ENCODE measurements around the gene EXOC6B.

The EXOC6B gene

DNA sequence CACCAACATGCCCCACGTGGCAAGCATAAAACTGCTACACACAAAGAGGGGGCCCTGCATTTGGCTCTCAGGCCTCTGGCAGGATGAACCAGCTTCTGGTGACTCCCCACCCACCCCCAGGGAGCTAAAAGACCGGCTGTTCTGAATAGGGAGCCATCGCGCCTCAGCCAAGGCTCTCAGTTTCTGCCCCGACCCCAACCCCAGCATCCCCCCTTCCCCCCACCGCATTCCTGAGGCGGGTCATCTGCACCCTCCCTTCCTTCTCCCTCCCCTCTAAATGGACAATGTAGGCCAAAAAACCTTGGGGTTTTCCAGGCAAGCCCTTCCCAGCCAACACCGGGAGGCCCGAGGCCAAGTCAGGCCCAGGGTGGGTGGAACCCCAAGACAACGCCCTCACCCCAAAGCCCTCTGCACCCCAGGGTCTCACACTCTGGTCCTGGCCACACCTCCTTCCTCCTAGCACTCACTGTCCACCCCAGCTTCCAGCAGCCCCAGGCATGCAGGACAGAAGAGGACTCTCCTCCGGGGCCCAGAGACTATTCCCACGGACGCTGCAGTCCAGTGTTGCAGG, 683.9 kb downstream of the EXOC6B start:
- no peak for DNase-seq

DNA sequence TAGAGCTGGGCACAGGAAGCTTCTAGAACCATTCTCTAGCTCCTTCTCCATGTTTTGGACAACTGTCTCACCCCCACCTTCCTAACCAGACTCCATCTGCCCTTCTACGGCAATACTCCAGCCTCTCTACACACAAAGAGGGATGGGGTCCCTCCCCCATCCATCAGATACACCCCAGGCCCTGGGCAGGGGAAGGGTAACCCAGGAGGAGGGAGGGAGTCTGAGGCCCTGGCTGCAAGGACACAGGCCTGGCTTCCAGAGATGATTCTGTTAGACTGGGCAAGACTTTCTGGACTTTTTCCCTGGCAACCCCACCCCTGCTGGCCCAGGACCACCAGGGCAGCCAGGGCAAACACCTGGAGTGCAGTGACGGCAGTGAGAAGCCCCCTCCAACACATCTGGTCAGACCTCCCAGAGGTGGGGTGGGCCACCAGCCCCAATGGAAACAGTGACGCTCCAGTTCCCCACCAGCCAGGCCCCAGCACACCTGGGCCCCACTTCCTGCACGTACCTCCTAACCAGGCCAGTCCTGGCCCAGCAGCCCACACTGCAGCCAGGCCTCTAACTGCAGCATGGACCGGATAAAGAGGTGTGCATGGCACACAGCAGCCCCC, 684.7 kb downstream of the EXOC6B start:
- no peak for DNase-seq

DNA sequence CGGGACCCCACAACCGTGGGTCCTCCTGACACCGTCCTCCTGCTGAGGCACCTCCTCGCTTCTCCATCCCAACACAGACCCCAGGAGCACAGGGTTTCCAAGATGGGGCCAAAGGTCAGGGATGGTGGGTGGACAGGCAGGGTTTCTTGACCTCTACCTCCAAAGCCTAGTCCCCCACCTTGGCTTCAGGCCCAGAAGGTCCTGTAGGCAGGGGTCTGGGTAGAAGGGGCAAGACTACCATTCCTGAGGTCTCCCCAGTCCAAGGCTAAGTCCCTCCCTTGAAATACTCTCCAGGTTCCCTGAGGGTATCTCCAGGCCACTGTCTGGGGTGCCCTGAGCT, 685.2 kb downstream of the EXOC6B start:
- no peak for DNase-seq

DNA sequence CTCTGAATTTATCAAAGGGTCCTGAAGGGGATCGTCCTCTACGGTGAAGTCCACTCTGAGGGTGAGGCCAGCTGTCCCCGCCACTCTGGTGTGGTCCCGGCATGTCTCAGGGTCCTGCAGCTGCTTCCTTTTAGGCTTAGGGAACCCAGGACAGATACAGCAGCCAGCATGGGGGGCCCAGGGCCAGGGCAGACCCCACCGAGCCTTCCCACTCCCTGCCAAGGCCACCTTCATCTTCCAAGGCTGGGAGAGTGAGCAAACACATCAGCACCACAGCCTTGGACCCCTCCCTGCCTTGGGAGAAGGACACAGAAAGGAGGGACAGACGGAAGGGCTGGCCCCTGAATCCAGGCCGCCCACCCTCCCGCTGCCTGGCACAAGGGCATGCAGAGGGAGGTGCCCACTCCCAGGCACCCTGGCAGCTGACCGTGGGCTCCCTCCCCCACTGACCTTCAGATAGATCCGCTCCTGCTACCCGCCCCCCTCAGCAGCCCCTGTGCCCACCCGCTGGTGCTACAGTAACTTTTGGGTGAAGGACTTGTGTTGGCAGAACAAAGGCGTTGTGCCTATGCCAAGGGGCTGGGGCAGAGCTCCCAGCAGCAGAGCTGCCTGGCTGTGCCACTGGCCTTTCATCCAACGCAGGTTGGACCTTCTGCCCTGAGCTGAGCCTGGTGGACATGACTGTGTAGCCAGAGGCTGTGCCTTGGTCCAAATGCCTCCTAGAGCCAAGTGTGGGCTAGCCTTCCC, 685.8 kb downstream of the EXOC6B start:
- DNase-seq = no peak

DNA sequence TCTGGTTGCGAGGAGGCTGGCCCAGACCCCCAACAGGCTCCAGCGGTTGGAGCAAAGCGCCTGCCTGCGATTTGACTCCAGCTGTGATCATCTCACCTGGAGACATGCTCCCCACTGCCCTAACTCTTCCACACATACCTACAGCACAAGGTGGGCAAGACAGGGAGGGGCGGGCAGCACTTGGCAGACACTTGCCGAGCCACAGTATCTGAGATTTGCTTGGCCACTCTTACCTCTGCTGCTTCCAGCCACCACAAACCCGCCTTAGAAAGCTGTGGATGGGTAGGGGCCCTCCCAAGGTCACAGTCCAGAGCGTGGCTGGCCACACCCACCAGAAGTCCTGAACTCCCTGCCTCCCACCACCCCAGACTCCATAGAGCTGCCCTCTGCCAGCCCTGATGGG, 686.4 kb downstream of the EXOC6B start:
- DNase-seq = no peak

DNA sequence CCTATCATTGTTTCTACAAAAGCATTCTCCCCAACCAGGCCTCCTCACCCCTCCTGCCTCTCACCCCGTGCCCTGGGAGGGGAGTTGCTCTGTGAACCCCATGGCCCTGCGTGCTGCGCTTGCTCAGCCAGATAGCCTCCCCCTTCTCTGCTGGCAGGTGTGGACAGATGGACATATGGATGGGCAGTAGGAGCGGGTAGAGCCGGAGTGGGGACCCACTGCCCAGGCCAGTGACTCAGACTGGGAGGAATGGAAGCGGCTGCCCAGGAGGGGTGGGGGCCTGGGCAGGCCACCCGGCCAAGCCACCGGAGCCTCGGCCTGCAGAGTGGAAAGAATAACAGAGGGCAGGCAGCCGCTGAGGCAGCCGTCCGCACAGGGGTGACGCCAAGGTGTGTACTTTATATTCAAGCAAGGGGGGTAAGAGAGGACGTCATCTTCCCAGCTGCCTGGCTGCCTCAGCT, 686.9 kb downstream of the EXOC6B start:
- DNase-seq = no peak

DNA sequence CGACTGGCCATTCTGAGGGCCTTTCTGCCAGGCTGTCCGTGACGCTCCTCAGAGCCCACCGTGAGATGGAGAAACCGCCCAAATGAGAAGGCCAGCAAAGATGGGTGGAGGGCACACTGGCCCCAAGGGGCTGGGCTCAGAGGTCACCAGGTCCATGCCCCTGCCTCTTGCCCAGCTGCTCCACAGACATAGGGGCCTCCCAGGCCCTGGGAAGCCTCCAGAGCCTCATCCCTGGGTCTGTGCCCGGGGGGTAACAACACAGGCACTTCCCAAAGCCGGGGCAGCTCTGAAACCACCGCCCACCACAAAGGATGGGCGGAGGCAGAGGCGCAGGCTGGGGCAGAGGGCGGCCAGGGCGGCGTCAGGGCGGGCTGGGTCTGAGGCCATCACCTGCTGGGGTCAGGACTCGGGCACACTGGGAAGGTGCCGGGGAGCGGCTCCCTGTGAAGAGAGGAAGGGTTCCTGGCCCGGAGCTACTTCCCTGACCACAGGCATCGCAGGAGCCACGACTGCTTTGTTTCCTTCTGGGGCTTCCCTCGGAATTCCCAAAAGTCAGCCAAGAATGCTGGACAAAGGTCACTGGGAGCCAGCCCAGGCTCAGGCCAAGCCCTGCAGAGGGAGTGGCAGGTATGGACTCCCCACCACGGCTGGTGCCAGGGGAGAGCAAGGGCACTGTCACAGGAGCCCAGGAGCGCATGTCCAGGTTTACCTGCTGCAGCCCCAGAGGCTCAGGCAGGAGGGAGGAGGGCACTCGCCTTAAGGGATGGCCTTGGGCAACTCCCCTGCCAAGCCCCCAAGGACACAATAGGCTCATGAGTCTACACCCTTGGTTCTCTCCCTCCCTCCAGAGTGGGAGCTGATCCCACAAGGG, 687.6 kb downstream of the EXOC6B start:
- no peak for DNase-seq

DNA sequence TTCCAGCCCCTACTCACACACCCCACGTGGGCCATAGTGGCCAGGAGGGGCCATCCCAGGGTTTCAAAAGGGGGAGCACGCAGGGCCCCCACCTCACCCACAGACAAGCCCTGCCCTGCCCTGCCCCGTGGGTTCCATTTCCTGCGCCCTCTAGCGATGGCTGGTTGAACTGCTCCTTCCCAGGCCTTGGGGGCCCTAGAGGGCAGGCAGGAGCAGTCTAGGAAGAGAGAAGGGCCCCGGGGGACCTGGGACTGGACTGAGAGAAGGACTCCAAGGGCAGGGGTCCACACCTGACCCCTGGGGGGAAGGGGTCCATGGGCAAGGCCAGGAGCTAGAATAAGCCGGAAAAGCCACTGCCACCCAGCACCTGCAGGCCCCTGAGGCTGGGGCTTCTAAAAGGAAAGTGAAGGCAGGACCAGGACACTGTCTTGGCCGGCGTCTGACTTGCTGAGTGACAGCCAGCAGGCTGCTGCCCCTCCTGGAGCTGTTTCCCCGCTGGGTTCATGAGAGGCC, 688.3 kb downstream of the EXOC6B start:
- DNase-seq = peak; percentile 51 to 53

DNA sequence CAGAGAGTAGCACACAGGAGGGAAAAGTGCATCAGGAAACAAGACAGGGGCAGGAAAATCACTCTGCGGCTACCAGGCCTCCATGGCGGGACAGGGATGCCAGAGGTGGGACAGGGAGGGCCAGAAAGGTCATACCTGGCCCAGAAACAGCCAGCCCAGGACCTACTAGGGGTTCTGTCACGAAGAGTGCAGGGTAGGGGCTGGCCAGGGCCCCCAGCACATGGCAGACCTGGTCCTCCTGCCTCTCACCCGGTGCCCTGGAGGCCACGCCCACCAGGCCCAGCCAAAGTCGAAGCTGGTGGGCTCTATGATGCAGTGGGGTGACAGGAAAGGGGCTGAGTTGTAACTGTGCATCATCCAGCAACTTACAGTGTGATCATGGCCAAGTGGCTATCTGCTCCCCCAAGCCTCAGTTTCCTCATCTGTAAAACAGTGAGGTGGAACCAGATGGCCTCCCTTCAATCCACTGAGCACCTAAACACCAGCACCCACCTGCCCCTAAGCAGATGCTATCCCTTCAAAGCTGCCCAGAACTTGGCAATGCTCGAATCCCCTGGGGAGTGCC, 688.8 kb downstream of the EXOC6B start:
- no peak for DNase-seq

DNA sequence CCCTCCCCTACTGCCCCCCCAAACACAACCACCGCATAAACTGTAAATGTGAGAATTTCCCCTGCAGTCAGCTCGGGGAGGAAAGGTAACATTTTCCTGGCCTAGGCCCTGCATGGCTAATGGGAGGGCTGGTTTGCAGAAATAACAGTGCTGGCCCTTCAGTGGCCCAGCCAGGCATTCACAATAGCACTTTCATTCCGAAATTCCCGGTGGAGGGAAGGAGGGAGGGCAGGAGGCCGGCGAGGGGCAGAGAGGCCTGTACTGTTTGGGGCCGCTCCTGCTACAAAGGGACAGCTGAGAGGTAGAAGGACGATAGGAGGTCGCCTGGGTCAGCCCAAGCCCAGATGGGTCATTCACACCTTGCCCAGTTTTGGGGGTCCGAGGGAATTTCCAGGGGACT, 689.5 kb downstream of the EXOC6B start:
- DNase-seq = no peak

DNA sequence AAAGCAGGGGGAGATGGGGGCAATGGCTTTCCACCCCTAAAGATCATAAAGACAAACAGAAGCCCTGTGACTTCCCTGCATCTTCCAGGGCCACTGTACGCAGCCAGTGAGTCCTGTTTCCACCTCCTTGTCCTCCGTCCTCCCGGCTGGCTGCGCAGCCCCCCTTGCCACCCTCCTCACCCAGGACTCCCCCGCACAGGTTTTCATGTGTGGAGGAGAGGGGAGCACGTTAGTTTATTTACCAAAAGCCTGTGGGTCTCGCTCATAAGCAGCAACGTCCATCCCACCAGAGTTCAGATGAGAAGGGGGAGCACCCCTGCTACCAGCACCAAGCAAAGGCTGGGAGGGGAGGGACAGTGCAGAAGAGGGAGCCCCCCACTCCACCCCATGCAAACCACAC, 689.9 kb downstream of the EXOC6B start:
- DNase-seq = no peak

DNA sequence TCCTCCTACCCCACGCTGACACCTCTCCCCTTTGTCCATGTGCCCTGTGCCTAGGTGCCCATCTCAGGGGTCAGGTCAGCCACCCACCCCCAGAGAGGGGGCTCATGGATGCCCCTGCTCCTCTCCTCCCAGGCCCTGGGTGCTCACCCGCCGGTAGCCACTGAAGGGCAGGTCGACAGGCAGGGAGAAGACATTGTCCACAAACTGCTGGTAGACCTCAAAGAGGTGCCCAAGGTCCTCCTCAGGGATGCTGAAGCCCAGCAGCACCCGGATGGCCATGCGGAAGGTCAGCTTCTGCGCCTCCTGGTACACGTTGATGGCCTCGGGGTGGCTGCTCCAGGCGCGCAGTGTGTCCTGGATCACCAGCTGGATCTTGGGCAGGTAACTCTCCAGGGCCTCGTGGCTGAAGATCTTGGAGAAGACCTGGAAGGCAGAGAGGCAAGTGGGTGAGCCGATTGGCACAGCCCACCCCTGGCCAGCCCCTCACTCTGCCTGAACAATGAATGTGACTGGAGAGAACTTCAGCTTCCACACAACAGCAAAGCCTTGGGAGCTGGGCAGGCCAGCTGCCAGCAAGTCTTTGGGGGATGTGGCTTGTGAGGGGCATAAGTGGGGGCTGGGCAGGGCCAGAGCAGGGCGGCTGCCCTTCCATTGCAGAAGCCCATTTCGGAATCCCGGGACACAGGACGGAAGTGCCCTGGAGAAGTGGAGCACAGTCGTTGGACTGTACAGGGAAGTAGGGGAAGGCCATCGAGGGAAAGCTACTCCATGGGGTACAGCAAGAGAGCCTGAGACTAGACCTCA, 690.6 kb downstream of the EXOC6B start:
- DNase-seq = no peak

DNA sequence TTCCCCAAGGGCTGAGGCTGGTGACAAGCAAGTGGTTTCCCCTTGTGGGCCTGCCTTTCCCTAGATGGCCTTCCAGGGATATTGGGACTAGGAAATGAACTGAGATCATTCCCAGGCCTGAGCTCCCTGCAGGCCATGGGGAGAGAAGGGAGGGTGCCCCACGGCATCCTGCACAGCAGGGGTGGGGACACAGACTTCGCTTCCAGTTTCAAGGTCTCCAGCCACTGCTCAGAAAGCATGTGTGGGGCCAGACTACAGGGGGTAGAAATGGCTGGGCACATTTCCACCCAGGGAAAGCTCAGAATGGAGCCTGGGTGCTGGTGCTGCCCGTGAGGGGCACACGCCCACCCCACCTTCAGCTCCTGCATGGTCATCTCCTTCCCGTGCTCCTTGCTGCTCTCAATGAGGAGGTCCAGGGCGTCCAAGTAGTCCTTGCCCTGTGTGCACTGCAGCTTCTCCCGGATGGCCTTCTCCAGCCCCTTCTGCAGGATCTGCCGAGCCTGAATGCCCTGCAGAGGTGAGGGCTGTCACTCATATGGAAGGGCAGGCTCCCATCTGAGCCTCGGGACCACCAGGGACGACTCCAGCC, 691.3 kb downstream of the EXOC6B start:
- no peak for DNase-seq

DNA sequence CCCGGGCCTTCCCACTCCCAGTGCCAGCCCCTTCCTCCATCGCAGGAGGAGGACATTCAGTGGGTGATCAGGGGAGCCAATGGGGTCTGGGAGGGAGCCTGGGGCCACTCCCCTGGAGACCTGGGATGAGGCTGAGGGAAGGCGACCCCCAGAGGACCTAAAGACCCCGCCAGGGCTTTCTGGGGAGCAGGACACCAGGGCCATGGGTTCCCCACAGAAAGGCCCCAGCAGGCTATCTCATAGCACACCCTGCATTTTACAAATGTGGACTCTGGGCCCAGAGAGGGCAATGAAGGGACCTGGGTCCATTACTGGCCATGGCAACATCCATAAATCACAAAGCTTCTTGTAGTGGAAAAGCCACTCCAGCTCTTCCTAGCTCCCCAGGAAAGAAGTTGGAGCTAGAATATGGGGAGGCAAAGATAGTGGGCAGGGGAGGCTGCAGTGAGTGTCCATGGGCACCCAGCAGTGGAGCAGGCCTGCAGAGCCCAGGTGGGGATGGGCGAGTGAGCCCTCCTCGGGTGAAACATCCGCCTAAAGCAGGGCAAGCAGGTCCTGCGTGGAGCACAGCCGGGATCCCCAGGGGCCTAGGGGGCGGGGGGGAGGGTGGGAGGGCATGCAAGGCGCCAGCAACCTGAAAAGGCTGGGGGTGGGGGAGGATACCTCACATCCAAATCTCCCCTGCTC, 692.0 kb downstream of the EXOC6B start:
- no peak for DNase-seq

DNA sequence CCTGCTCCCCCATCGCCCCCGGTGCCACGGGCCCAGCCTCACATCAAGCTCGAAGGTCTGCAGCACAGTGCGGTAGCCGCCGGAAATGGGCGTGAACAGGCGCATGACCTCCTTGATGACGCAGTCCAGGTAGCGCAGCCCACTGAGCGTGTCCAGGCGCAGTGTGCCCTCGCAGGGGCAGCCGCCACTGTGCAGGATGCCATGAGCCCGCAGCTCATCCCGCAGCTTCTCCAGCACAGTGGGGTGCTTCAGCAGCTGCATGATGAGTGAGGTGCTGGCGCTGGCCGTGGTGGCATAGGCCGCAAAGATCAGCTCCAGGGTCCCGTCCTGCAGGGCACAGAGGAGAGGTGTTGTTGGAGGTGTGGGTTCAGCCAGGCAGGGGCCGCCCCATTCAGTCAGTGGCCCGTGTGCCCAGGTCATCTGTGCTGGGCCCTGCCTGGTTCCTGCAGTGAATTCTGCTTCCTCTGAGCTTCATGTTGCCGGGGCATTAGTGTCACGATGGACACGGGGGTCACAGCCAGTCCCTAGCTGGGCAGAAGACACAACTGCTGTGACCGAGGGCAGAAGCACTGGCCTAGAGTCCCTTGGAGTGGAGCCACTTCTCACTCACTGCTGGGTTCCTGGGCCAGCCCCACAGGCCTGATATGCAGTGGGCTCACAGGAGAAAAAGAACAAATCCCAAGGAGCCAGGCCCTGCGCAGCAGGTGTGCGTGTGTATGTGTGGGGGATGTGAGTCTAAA, 692.7 kb downstream of the EXOC6B start:
- DNase-seq = no peak

DNA sequence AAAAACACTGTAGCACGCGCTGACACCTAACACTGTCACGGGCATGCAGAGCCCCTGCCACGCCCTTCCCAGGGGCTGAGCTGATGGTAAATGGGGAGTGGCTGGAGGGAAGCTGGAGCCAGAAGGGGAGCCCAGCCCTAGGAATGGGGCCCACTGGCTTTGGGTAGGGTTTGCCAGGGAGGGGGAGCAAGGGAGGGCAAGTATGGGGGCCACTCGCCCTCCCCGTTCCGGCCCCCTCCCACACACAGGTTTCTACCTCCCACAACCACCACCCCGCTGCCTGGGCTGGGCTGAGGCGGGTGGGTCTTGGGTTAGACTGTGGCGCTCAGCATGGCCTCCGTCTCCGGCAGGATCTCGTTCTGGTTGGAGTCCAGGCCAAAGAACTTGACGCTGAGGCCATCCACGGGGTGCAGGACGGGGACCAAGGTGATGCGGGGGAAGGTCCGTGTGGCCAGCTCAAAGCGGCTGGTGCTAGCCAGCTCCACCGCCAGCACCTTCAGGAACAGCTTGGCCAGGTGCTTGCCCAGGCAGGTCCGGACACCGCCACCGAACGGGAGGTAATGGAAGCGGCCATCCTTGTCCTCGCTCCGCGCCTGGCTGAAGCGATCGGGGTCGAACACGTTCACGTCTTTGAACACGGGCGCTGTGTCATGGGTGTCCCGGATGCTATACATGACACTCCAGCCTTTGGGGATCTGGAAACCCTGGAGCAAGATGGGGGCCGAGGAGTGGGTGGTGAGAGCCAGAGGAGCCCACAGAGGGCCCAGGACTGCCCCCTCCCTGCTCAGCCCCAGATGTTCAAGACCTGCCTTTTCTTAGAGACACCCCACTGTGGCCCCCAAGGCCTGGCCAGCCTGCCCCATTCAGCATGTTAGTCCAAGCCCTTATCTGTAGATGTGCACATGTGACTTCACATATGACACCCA, 693.7 kb downstream of the EXOC6B start:
- DNase-seq = no peak

DNA sequence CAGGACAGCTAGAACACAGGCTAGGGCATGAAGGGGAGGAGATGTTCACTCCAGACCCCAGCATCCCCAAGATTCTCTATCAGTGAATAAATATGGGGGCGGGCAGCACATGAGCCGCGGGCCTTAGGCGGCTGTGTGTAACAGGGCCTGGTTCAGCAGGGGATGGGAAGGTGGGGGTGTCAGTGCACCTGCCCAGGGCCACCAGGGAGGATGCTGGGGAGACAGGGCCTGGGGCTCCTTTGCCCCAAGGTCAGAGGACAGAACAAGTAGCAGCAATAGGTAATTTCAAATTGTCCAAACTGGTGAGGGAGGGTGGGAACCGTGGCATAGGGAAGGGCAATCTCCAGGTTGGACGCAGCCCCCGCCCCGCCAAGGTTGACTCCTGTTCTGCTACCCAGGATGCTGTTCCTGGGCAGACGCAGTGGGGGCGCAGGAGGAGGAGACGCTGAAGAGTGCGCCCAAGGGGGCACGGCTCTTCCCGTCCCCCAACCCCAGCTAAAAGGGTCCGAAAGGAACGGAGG, 694.4 kb downstream of the EXOC6B start:
- DNase-seq = no peak

DNA sequence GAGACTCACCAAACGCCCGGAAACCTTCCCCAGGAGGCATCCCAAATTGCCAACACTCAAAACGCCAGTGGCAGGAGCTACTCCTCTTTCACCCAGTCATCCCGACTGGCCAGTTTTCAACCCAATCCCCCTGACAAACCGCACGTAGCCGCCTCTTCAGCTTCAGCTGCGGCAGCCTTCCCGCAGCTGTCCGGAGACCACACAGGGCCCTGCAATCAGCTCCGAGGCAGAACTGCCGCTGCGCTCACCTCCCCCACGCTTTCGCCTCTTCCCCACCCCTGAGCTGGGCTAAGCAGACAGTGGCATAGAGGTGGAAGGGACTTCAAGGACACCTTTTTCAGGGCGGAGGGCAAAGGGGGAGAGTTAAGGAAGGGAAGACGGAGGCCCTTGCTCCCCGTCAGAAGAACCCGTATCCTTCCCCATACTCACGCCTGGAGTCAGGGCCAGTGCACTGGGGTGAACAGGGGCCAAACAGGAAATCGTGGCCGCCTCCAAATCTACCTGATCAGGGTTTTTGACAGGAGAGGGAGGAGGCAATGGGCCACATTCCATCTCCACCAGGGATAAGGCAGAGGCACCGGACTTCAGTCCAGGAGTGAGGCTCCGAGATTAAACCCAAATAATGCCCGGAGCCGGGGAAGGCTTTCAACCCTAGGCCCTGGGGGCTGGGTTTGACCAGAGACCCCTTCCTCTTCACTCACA, 695.0 kb downstream of the EXOC6B start:
- DNase-seq = no peak

Data from activated CD4-positive, alpha-beta T cell treated with anti-CD3 and anti-CD28 coated beads, Interleukin-2, amount 50 U/mL, for 4 hours (primary cell).